ENCODE results near the gene METTL21C. TPM values are rescaled to one million over a fixed set of nuclear protein-coding genes. Genes with fewer than 3 reads are reported as not detected.
A peak's percentile ranks its signal among the peaks of the same experiment; 100 is the strongest.

METTL21C gene
- total and polyA plus RNA-seq, 5 donors from 2014 or later, result not detected

- no peaks in the 10 kb centered on the region for H3K36me3 Mint-ChIP-seq
- peaks cover 16% of the 10 kb centered on the region for H3K27me3 Mint-ChIP-seq
- Histone ChIP-seq H3K36me3 (ENCODE audit: control insufficient read depth, insufficient read depth, low read length) (no peaks in the 10 kb centered on the region), H3K9me3 (ENCODE audit: control insufficient read depth in 2 of 2, low read length in 2 of 2) (no peaks in the 10 kb centered on the region), H3K4me1 (ENCODE audit: control insufficient read depth, insufficient read depth, low read length, poor library complexity, severe bottlenecking) (no peaks in the 10 kb centered on the region), H3K27me3 (ENCODE audit: control insufficient read depth, insufficient read depth, low read length) (peaks cover 14% of the 10 kb centered on the region), H3K27ac (ENCODE audit: insufficient read depth, low read length, poor library complexity, severe bottlenecking) (no peak overlapping the region), H3K4me3 (ENCODE audit: low read depth, low read length) (no peak overlapping the region)
- H3K27ac Mint-ChIP-seq, result no peak overlapping the region
- H3K4me3 Mint-ChIP-seq, result no peak overlapping the region
- peaks cover 0 to 9% (median 0%) of the 10 kb centered on the region in 7 donors for H3K9me3 Mint-ChIP-seq
- no peaks in the 10 kb centered on the region for H3K4me1 Mint-ChIP-seq
- no peak for DNase-seq
- ATAC-seq (ENCODE audit: low read depth in 2 of 2), result no peak
Measured at GRCh38 chr13:102702965-102703725, 8.3 kb upstream of the METTL21C start.

- Histone ChIP-seq H3K4me3 (ENCODE audit: low read depth, low read length) (no peak overlapping the region), H3K9me3 (ENCODE audit: control insufficient read depth in 2 of 2, low read length in 2 of 2) (no peaks in the 10 kb centered on the region), H3K36me3 (ENCODE audit: control insufficient read depth, insufficient read depth, low read length) (no peaks in the 10 kb centered on the region), H3K27me3 (ENCODE audit: control insufficient read depth, insufficient read depth, low read length) (peaks cover 14% of the 10 kb centered on the region), H3K4me1 (ENCODE audit: control insufficient read depth, insufficient read depth, low read length, poor library complexity, severe bottlenecking) (no peaks in the 10 kb centered on the region), H3K27ac (ENCODE audit: insufficient read depth, low read length, poor library complexity, severe bottlenecking) (no peak overlapping the region)
- no peak overlapping the region for H3K27ac Mint-ChIP-seq
- ATAC-seq (ENCODE audit: low read depth in 2 of 2) (no peak), DNase-seq (no peak)
- no peaks in the 10 kb centered on the region for H3K4me1 Mint-ChIP-seq
- no peaks in the 10 kb centered on the region for H3K36me3 Mint-ChIP-seq
- H3K27me3 Mint-ChIP-seq, result peaks cover 12% of the 10 kb centered on the region
- no peak overlapping the region for H3K4me3 Mint-ChIP-seq
- peaks cover 0 to 9% (median 0%) of the 10 kb centered on the region in 7 donors for H3K9me3 Mint-ChIP-seq
Measured at GRCh38 chr13:102701331-102701730, 6.5 kb upstream of the METTL21C start.

DNA sequence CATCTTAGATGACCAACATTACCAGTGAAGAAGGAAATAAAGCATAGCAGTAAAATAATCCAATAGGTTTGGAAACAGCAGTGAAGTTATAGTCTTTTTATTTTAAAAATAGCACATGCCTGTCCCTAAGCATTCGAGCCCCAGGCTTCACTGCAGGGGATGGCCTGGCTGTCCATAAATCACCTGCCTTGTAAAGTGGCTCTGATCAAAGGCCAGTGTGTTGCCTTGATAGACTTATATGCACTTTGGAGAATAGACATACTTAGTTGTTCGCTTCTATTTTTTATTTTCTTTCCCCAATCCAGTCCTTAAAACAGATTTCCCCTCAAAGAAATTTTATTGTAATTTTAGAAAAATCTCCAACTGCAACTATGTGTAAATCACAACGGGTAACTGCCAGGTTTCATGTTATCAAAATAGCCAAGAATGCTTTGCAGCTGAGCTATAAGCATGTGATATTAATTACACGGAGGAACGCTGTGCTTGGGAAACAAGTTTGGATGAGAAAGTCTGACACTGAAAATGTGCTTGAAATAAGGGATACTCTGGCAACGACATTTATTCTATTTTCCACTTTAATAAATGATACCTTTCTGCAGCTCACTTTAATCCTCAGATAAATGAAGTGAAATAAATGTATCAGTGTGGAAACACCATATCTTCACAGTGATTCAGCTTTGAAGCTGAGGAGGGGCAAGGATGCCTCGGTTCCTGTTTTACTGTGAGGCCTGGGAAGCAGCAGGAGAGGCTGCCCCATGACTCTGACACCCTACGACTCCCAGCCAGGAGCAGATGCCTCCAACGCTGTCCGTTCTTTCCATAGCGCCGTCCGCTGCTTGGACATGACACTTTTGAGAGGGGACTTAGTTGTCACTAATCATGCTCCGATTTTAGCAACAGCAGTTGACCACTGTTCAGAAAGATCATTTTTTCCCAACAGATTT lies 5.5 kb upstream of the METTL21C start:
- Mint-ChIP-seq H3K36me3 (no peaks in the 10 kb centered on the region), H3K27ac (no peak overlapping the region), H3K4me3 (no peak overlapping the region), H3K9me3 (peaks cover 0 to 9% (median 1%) of the 10 kb centered on the region in 7 donors), H3K27me3 (peaks cover 12% of the 10 kb centered on the region), H3K4me1 (no peaks in the 10 kb centered on the region)
- Histone ChIP-seq H3K4me1 (ENCODE audit: control insufficient read depth, insufficient read depth, low read length, poor library complexity, severe bottlenecking) (no peaks in the 10 kb centered on the region), H3K36me3 (ENCODE audit: control insufficient read depth, insufficient read depth, low read length) (no peaks in the 10 kb centered on the region), H3K27ac (ENCODE audit: insufficient read depth, low read length, poor library complexity, severe bottlenecking) (no peak overlapping the region), H3K27me3 (ENCODE audit: control insufficient read depth, insufficient read depth, low read length) (peaks cover 12% of the 10 kb centered on the region), H3K4me3 (ENCODE audit: low read depth, low read length) (no peak overlapping the region), H3K9me3 (ENCODE audit: control insufficient read depth in 2 of 2, low read length in 2 of 2) (no peaks in the 10 kb centered on the region)
- DNase-seq (no peak), ATAC-seq (ENCODE audit: low read depth in 2 of 2) (no peak)

- peaks cover 16% of the 10 kb centered on the region for H3K27me3 Mint-ChIP-seq
- H3K27ac Mint-ChIP-seq, result no peak overlapping the region
- no peaks in the 10 kb centered on the region for H3K9me3 ChIP-seq (ENCODE audit: control insufficient read depth in 2 of 2, low read length in 2 of 2)
- H3K27me3 ChIP-seq (ENCODE audit: control insufficient read depth, insufficient read depth, low read length), result peaks cover 10% of the 10 kb centered on the region
- ATAC-seq (ENCODE audit: low read depth in 2 of 2) (no peak), DNase-seq (no peak)
- H3K27ac ChIP-seq (ENCODE audit: insufficient read depth, low read length, poor library complexity, severe bottlenecking), result no peak overlapping the region
- no peaks in the 10 kb centered on the region for H3K36me3 Mint-ChIP-seq
- no peak overlapping the region for H3K4me3 ChIP-seq (ENCODE audit: low read depth, low read length)
- peaks cover 0 to 9% (median 1%) of the 10 kb centered on the region in 7 donors for H3K9me3 Mint-ChIP-seq
- H3K4me1 ChIP-seq (ENCODE audit: control insufficient read depth, insufficient read depth, low read length, poor library complexity, severe bottlenecking), result no peaks in the 10 kb centered on the region
- no peaks in the 10 kb centered on the region for H3K36me3 ChIP-seq (ENCODE audit: control insufficient read depth, insufficient read depth, low read length)
- no peak overlapping the region for H3K4me3 Mint-ChIP-seq
- H3K4me1 Mint-ChIP-seq, result no peaks in the 10 kb centered on the region
Measured at GRCh38 chr13:102699504-102699903, 4.7 kb upstream of the METTL21C start.

- no peak overlapping the region for H3K27ac ChIP-seq (ENCODE audit: insufficient read depth, low read length, poor library complexity, severe bottlenecking)
- no peaks in the 10 kb centered on the region for H3K4me1 ChIP-seq (ENCODE audit: control insufficient read depth, insufficient read depth, low read length, poor library complexity, severe bottlenecking)
- H3K9me3 Mint-ChIP-seq, result peaks cover 0 to 9% (median 1%) of the 10 kb centered on the region in 7 donors
- H3K4me3 ChIP-seq (ENCODE audit: low read depth, low read length), result no peak overlapping the region
- DNase-seq (no peak), ATAC-seq (ENCODE audit: low read depth in 2 of 2) (no peak)
- no peaks in the 10 kb centered on the region for H3K36me3 ChIP-seq (ENCODE audit: control insufficient read depth, insufficient read depth, low read length)
- no peaks in the 10 kb centered on the region for H3K4me1 Mint-ChIP-seq
- H3K27me3 Mint-ChIP-seq, result peaks cover 10% of the 10 kb centered on the region
- H3K27me3 ChIP-seq (ENCODE audit: control insufficient read depth, insufficient read depth, low read length), result peaks cover 12% of the 10 kb centered on the region
- H3K36me3 Mint-ChIP-seq, result no peaks in the 10 kb centered on the region
- H3K9me3 ChIP-seq (ENCODE audit: control insufficient read depth in 2 of 2, low read length in 2 of 2), result no peaks in the 10 kb centered on the region
- H3K4me3 Mint-ChIP-seq, result no peak overlapping the region
- H3K27ac Mint-ChIP-seq, result peak overlapping the region in 1 of 3 donors; percentile 21
Measured at GRCh38 chr13:102698649-102698980, 3.8 kb upstream of the METTL21C start.

GRCh38 chr13:102697929-102698648 lies 3.2 kb upstream of the METTL21C start:
- no peak overlapping the region for H3K4me3 Mint-ChIP-seq
- H3K27ac Mint-ChIP-seq, result no peak overlapping the region
- no peak for ATAC-seq (ENCODE audit: low read depth in 2 of 2)
- no peak for DNase-seq
- H3K4me1 Mint-ChIP-seq, result no peaks in the 10 kb centered on the region
- H3K27me3 ChIP-seq (ENCODE audit: control insufficient read depth, insufficient read depth, low read length), result peaks cover 13% of the 10 kb centered on the region
- peaks cover 0 to 9% (median 1%) of the 10 kb centered on the region in 7 donors for H3K9me3 Mint-ChIP-seq
- H3K27ac ChIP-seq (ENCODE audit: insufficient read depth, low read length, poor library complexity, severe bottlenecking), result no peak overlapping the region
- no peaks in the 10 kb centered on the region for H3K4me1 ChIP-seq (ENCODE audit: control insufficient read depth, insufficient read depth, low read length, poor library complexity, severe bottlenecking)
- peaks cover 10% of the 10 kb centered on the region for H3K27me3 Mint-ChIP-seq
- no peaks in the 10 kb centered on the region for H3K36me3 ChIP-seq (ENCODE audit: control insufficient read depth, insufficient read depth, low read length)
- H3K36me3 Mint-ChIP-seq, result no peaks in the 10 kb centered on the region
- H3K4me3 ChIP-seq (ENCODE audit: low read depth, low read length), result no peak overlapping the region
- no peaks in the 10 kb centered on the region for H3K9me3 ChIP-seq (ENCODE audit: control insufficient read depth in 2 of 2, low read length in 2 of 2)

GRCh38 chr13:102697264-102697663 lies 2.4 kb upstream of the METTL21C start:
- Mint-ChIP-seq H3K4me1 (no peaks in the 10 kb centered on the region), H3K36me3 (no peaks in the 10 kb centered on the region), H3K4me3 (no peak overlapping the region), H3K27ac (no peak overlapping the region), H3K27me3 (peaks cover 10% of the 10 kb centered on the region), H3K9me3 (peaks cover 0 to 9% (median 1%) of the 10 kb centered on the region in 7 donors)
- H3K9me3 ChIP-seq (ENCODE audit: control insufficient read depth in 2 of 2, low read length in 2 of 2), result no peaks in the 10 kb centered on the region
- H3K4me1 ChIP-seq (ENCODE audit: control insufficient read depth, insufficient read depth, low read length, poor library complexity, severe bottlenecking), result no peaks in the 10 kb centered on the region
- H3K36me3 ChIP-seq (ENCODE audit: control insufficient read depth, insufficient read depth, low read length), result no peaks in the 10 kb centered on the region
- no peak for ATAC-seq (ENCODE audit: low read depth in 2 of 2)
- no peak overlapping the region for H3K27ac ChIP-seq (ENCODE audit: insufficient read depth, low read length, poor library complexity, severe bottlenecking)
- no peak for DNase-seq
- H3K27me3 ChIP-seq (ENCODE audit: control insufficient read depth, insufficient read depth, low read length), result peaks cover 17% of the 10 kb centered on the region
- no peak overlapping the region for H3K4me3 ChIP-seq (ENCODE audit: low read depth, low read length)

Data from CD4-positive, CD25-positive, alpha-beta regulatory T cell (primary cell).